HEK293 (cell line): ENCODE measurements around the gene SIRPB1.

Source experiments
- CTCF ChIA-PET: fragments of 350-600 bp; formaldehyde crosslinking; extraction: SDS; loops from one replicate; lab custom pipeline; 2021; ENCODE audit warnings: antibody characterized with exemption; lab: Yijun Ruan, JAX
- POLR2A ChIA-PET: fragments of 300-600 bp; formaldehyde crosslinking; extraction: SDS; loops from one replicate; lab custom pipeline; 2020; ENCODE audit warnings: antibody characterized with exemption, inconsistent platforms; lab: Yijun Ruan, JAX
- H3K27ac ChIP-seq: fragments of 200-500 bp; sonication (Bioruptor generic); 2 replicates; pipeline ENCODE4 v1.5.1; 2014; ENCODE audit warnings: low read depth, low read length, control low read depth, inconsistent platforms; ENCODE audit errors: extremely low read depth
- H3K36me3 ChIP-seq, 2 experiments: fragments of 200-500 bp in 1 of 2; sonication (Bioruptor generic) in 1 of 2; 1 replicate in 1 of 2; 2 replicates in 1 of 2; pipeline ENCODE4 v1.5.1; 2014 to 2017; ENCODE audit warnings: inconsistent platforms in 2 of 2, low read length in 2 of 2; ENCODE audit not compliant: control insufficient read depth in 2 of 2, insufficient read depth in 1 of 2
- H3K4me1 ChIP-seq: fragments of 200-500 bp; sonication (Bioruptor generic); 2 replicates; pipeline ENCODE4 v1.5.1; 2014; ENCODE audit warnings: mild to moderate bottlenecking, low read length, inconsistent platforms; ENCODE audit not compliant: control insufficient read depth, insufficient read depth
- H3K4me3 ChIP-seq: 2 replicates; pipeline ENCODE4 v1.5.1; 2011; ENCODE audit warnings: low read depth, mild to moderate bottlenecking, control low read depth, low read length, moderate library complexity
- H3K9me3 ChIP-seq: fragments of 200-500 bp; sonication (Bioruptor generic); 2 replicates; pipeline ENCODE4 v1.5.1; 2014; ENCODE audit warnings: low read depth, low read length, inconsistent platforms; ENCODE audit not compliant: control insufficient read depth, insufficient read depth
- GLI4 ChIP-seq: fragments of 450-650 bp; formaldehyde crosslinking; IDR thresholded peaks from 2 replicates; pipeline ENCODE4 v1.5.1; 2016; ENCODE audit warnings: missing biosample characterization, missing genetic modification characterization
- MEIS1 ChIP-seq: sonication (generic); formaldehyde crosslinking; IDR thresholded peaks from 2 replicates; pipeline ENCODE4 v1.8.1; 2022; ENCODE audit warnings: missing genetic modification reagents, mild to moderate bottlenecking, borderline replicate concordance
- OSR2 ChIP-seq: fragments of 450-650 bp; formaldehyde crosslinking; IDR thresholded peaks from 2 replicates; pipeline ENCODE4 v1.5.1; 2016; ENCODE audit warnings: missing biosample characterization, missing genetic modification characterization
- RBAK ChIP-seq: fragments of 450-650 bp; formaldehyde crosslinking; IDR thresholded peaks from 2 replicates; pipeline ENCODE4 v1.5.1; 2016; ENCODE audit warnings: missing biosample characterization, missing genetic modification characterization
- SP7 ChIP-seq: fragments of 450-650 bp; formaldehyde crosslinking; IDR thresholded peaks from 2 replicates; pipeline ENCODE4 v1.5.1; 2016; ENCODE audit warnings: missing biosample characterization, missing genetic modification characterization
- ZFP41 ChIP-seq: fragments of 450-650 bp; formaldehyde crosslinking; IDR thresholded peaks from 2 replicates; pipeline ENCODE4 v1.5.1; 2016; ENCODE audit warnings: missing biosample characterization, missing genetic modification characterization, borderline replicate concordance
- ZNF114 ChIP-seq: fragments of 450-650 bp; formaldehyde crosslinking; IDR thresholded peaks from 2 replicates; pipeline ENCODE4 v1.5.0; 2017; ENCODE audit warnings: missing biosample characterization, missing genetic modification characterization
- ZNF121 ChIP-seq: fragments of 450-650 bp; formaldehyde crosslinking; IDR thresholded peaks from 2 replicates; pipeline ENCODE4 v1.5.1; 2016; ENCODE audit warnings: missing biosample characterization, missing genetic modification characterization
- ZNF133 ChIP-seq: fragments of 450-650 bp; formaldehyde crosslinking; IDR thresholded peaks from 2 replicates; pipeline ENCODE4 v1.5.1; 2016; ENCODE audit warnings: missing biosample characterization, missing genetic modification characterization
- ZNF138 ChIP-seq: fragments of 450-650 bp; formaldehyde crosslinking; IDR thresholded peaks from 2 replicates; pipeline ENCODE4 v1.5.1; 2016; ENCODE audit warnings: missing biosample characterization, missing genetic modification characterization, borderline replicate concordance
- ZNF146 ChIP-seq: fragments of 450-650 bp; formaldehyde crosslinking; IDR thresholded peaks from 2 replicates; pipeline ENCODE4 v1.5.1; 2016; ENCODE audit warnings: missing biosample characterization, missing genetic modification characterization
- ZNF19 ChIP-seq: fragments of 450-650 bp; formaldehyde crosslinking; IDR thresholded peaks from 2 replicates; pipeline ENCODE4; 2016; ENCODE audit warnings: missing biosample characterization, missing genetic modification characterization, low read depth
- ZNF354C ChIP-seq: fragments of 450-650 bp; formaldehyde crosslinking; IDR thresholded peaks from 2 replicates; pipeline ENCODE4 v1.5.1; 2016; ENCODE audit warnings: missing biosample characterization, missing genetic modification characterization, low read depth, borderline replicate concordance
- ZNF571 ChIP-seq: fragments of 450-650 bp; formaldehyde crosslinking; IDR thresholded peaks from 2 replicates; pipeline ENCODE4 v1.5.0; 2017; ENCODE audit warnings: missing biosample characterization, missing genetic modification characterization
- ZNF585B ChIP-seq: fragments of 450-650 bp; formaldehyde crosslinking; IDR thresholded peaks from 2 replicates; pipeline ENCODE4 v1.5.1; 2016; ENCODE audit warnings: missing biosample characterization, missing genetic modification characterization
- ZNF670 ChIP-seq: fragments of 450-650 bp; formaldehyde crosslinking; IDR thresholded peaks from 2 replicates; pipeline ENCODE4 v1.5.1; 2016; ENCODE audit warnings: missing biosample characterization, missing genetic modification characterization, low read depth
- TF ChIP-seq, protein P1 (sequence below): fragments of 450-650 bp; formaldehyde crosslinking; IDR thresholded peaks from 2 replicates; pipeline ENCODE4 v1.5.1; 2016; ENCODE audit warnings: missing biosample characterization, missing genetic modification characterization, borderline replicate concordance
- TF ChIP-seq, protein P2 (sequence below): fragments of 450-650 bp; formaldehyde crosslinking; IDR thresholded peaks from 2 replicates; pipeline ENCODE4 v1.5.1; 2016; ENCODE audit warnings: missing biosample characterization, missing genetic modification characterization, low read depth
- TF ChIP-seq, protein P3 (sequence below): fragments of 450-650 bp; formaldehyde crosslinking; IDR thresholded peaks from 2 replicates; pipeline ENCODE4; 2016; ENCODE audit warnings: missing biosample characterization, missing genetic modification characterization
- TF ChIP-seq, protein P4 (sequence below): fragments of 450-650 bp; formaldehyde crosslinking; optimal IDR thresholded peaks from 2 replicates; pipeline ENCODE3; 2016; ENCODE audit warnings: missing biosample characterization, mild to moderate bottlenecking, missing genetic modification characterization
- TF ChIP-seq, protein P5 (sequence below): fragments of 450-650 bp; formaldehyde crosslinking; IDR thresholded peaks from 2 replicates; pipeline ENCODE4 v1.5.1; 2016; ENCODE audit warnings: missing biosample characterization, missing genetic modification characterization

The SIRPB1 gene

DNA sequence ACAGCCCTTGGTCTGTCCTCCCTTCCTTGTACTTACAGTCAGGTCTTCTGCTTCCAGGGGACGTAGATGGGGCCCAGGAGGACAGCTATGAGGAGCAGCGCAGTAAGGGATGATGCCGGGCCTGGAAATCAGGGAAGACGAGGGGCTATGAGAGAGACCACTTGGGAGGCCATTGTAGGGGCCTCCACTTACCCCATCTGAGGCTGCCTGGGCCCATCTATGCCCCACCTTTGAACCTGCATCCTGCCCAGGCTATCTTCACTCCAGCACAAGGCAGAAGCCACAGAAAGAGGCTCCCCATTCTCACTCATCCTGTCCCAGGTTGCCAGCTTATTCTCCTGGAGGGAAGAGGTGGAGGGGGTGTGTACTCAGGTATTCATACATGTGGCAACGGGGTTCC is 10.4 kb upstream of the SIRPB1 start:
- POLR2A ChIA-PET = no interaction called here
- CTCF ChIA-PET = no interaction called here
- TF ChIP-seq ZNF19 (tag by site-specific recombination) = no peak
- TF ChIP-seq ZNF133 = no peak
- TF ChIP-seq, protein P1, sequence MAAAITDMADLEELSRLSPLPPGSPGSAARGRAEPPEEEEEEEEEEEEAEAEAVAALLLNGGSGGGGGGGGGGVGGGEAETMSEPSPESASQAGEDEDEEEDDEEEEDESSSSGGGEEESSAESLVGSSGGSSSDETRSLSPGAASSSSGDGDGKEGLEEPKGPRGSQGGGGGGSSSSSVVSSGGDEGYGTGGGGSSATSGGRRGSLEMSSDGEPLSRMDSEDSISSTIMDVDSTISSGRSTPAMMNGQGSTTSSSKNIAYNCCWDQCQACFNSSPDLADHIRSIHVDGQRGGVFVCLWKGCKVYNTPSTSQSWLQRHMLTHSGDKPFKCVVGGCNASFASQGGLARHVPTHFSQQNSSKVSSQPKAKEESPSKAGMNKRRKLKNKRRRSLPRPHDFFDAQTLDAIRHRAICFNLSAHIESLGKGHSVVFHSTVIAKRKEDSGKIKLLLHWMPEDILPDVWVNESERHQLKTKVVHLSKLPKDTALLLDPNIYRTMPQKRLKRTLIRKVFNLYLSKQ (tag by site-specific recombination) = no peak
- no peak for TF ChIP-seq ZNF354C (tag by site-specific recombination)
- no peak for TF ChIP-seq RBAK (tag by site-specific recombination)

DNA sequence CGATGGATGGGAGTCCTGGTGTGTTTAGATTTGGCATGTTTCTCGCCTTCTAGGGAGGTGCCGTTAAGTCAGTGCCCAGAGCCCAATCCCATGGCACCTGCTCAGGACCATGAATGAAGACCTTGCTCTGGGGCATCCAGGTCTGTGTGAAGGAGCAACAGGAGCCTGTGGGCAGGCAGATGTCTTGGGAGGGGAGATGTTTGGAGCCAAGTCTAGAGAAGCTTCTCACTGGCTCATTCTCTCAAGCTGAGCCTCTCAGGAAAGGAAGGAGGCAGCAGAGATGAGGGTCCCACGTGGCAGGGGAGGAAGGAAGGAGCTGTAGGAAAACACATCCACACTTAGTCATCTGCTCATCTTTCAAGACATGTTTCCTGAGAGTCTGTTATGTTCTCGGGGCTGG is 9.5 kb upstream of the SIRPB1 start:
- CTCF ChIA-PET = no interaction called here
- no peak for TF ChIP-seq SP7 (tag by site-specific recombination)
- TF ChIP-seq RBAK (tag by site-specific recombination) = no peak
- TF ChIP-seq ZNF138 (tag by site-specific recombination) = no peak
- TF ChIP-seq, protein P2, sequence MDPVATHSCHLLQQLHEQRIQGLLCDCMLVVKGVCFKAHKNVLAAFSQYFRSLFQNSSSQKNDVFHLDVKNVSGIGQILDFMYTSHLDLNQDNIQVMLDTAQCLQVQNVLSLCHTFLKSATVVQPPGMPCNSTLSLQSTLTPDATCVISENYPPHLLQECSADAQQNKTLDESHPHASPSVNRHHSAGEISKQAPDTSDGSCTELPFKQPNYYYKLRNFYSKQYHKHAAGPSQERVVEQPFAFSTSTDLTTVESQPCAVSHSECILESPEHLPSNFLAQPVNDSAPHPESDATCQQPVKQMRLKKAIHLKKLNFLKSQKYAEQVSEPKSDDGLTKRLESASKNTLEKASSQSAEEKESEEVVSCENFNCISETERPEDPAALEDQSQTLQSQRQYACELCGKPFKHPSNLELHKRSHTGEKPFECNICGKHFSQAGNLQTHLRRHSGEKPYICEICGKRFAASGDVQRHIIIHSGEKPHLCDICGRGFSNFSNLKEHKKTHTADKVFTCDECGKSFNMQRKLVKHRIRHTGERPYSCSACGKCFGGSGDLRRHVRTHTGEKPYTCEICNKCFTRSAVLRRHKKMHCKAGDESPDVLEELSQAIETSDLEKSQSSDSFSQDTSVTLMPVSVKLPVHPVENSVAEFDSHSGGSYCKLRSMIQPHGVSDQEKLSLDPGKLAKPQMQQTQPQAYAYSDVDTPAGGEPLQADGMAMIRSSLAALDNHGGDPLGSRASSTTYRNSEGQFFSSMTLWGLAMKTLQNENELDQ = no peak
- no peak for TF ChIP-seq ZNF121 (tag by site-specific recombination)
- TF ChIP-seq, protein P3, sequence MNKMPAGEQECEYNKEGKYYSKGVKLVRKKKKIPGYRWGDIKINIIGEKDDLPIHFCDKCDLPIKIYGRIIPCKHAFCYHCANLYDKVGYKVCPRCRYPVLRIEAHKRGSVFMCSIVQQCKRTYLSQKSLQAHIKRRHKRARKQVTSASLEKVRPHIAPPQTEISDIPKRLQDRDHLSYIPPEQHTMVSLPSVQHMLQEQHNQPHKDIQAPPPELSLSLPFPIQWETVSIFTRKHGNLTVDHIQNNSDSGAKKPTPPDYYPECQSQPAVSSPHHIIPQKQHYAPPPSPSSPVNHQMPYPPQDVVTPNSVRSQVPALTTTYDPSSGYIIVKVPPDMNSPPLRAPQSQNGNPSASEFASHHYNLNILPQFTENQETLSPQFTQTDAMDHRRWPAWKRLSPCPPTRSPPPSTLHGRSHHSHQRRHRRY (tag by site-specific recombination) = no peak
- TF ChIP-seq, protein P4, sequence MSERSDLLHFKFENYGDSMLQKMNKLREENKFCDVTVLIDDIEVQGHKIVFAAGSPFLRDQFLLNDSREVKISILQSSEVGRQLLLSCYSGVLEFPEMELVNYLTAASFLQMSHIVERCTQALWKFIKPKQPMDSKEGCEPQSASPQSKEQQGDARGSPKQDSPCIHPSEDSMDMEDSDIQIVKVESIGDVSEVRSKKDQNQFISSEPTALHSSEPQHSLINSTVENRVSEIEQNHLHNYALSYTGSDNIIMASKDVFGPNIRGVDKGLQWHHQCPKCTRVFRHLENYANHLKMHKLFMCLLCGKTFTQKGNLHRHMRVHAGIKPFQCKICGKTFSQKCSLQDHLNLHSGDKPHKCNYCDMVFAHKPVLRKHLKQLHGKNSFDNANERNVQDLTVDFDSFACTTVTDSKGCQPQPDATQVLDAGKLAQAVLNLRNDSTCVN (tag by site-specific recombination) = no peak
- TF ChIP-seq, protein P5, sequence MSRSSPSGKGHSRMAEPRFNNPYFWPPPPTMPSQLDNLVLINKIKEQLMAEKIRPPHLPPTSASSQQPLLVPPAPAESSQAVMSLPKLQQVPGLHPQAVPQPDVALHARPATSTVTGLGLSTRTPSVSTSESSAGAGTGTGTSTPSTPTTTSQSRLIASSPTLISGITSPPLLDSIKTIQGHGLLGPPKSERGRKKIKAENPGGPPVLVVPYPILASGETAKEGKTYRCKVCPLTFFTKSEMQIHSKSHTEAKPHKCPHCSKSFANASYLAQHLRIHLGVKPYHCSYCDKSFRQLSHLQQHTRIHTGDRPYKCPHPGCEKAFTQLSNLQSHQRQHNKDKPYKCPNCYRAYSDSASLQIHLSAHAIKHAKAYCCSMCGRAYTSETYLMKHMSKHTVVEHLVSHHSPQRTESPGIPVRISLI (tag by site-specific recombination) = no peak
- TF ChIP-seq ZNF670 (tag by site-specific recombination) = no peak
- TF ChIP-seq ZFP41 (tag by site-specific recombination) = no peak
- no peak for TF ChIP-seq GLI4
- no peak for TF ChIP-seq OSR2 (tag by site-specific recombination)
- no peak for TF ChIP-seq ZNF146
- no peak for TF ChIP-seq ZNF571
- no peak for TF ChIP-seq MEIS1
- no peak for TF ChIP-seq ZNF585B (tag by site-specific recombination)
- no peak for TF ChIP-seq ZNF114 (tag by site-specific recombination)
- TF ChIP-seq, all 188 proteins: peak for 0
- POLR2A ChIA-PET = no interaction called here
- H3K4me1 ChIP-seq = no peaks in the 10 kb centered on the region
- H3K4me3 ChIP-seq = no peak overlapping the region
- H3K36me3 ChIP-seq = no peaks in the 10 kb centered on the region
- no peak overlapping the region for H3K27ac ChIP-seq
- no peaks in the 10 kb centered on the region for H3K9me3 ChIP-seq

More for the DNA sequence above, 10.4 kb upstream of the SIRPB1 start:
- H3K9me3 ChIP-seq = no peaks in the 10 kb centered on the region
- no peaks in the 10 kb centered on the region for H3K36me3 ChIP-seq
- H3K4me1 ChIP-seq = no peaks in the 10 kb centered on the region
- no peak overlapping the region for H3K4me3 ChIP-seq
- H3K27ac ChIP-seq = no peak overlapping the region
